ENCODE results near the gene EREG.
"Not testable (repeated sequence)": the region's sequence is repeated elsewhere in the genome, so short reads cannot be mapped to it uniquely, and the experiment has no call there.

The EREG gene

GRCh38 chr4:74334636-74335035 is 30.3 kb upstream of the EREG start:
- no peak overlapping the region for H3K4me3 ChIP-seq (ENCODE audit: low read depth, low read length)
- no peak for DNase-seq
- no peaks in the 10 kb centered on the region for H3K36me3 ChIP-seq
- H3K9me3 ChIP-seq (ENCODE audit: severe bottlenecking) = no peaks in the 10 kb centered on the region
- H3K27me3 ChIP-seq (ENCODE audit: insufficient read depth, low read depth, severe bottlenecking) = no peaks in the 10 kb centered on the region
- no peak for TF ChIP-seq CTCF (IDR thresholded peaks at IDR 0.05; ENCODE audit: low read depth, low read length)
- no peak overlapping the region for H3K27ac ChIP-seq

GRCh38 chr4:74335341-74336021 is 29.5 kb upstream of the EREG start:
- no peak overlapping the region for H3K4me3 ChIP-seq (ENCODE audit: low read depth, low read length)
- H3K27me3 ChIP-seq (ENCODE audit: insufficient read depth, low read depth, severe bottlenecking) = no peaks in the 10 kb centered on the region
- no peak for DNase-seq
- no peak for TF ChIP-seq CTCF (IDR thresholded peaks at IDR 0.05; ENCODE audit: low read depth, low read length)
- H3K27ac ChIP-seq = no peak overlapping the region
- no peaks in the 10 kb centered on the region for H3K9me3 ChIP-seq (ENCODE audit: severe bottlenecking)
- H3K36me3 ChIP-seq = no peaks in the 10 kb centered on the region

GRCh38 chr4:74338792-74339333 is 26.1 kb upstream of the EREG start:
- no peak overlapping the region for H3K27ac ChIP-seq
- no peak for DNase-seq
- no peaks in the 10 kb centered on the region for H3K36me3 ChIP-seq
- no peak overlapping the region for H3K4me3 ChIP-seq (ENCODE audit: low read depth, low read length)
- H3K9me3 ChIP-seq (ENCODE audit: severe bottlenecking) = no peaks in the 10 kb centered on the region
- no peaks in the 10 kb centered on the region for H3K27me3 ChIP-seq (ENCODE audit: insufficient read depth, low read depth, severe bottlenecking)
- TF ChIP-seq CTCF (IDR thresholded peaks at IDR 0.05; ENCODE audit: low read depth, low read length) = no peak

GRCh38 chr4:74339501-74339900 is 25.4 kb upstream of the EREG start:
- no peaks in the 10 kb centered on the region for H3K27me3 ChIP-seq (ENCODE audit: insufficient read depth, low read depth, severe bottlenecking)
- no peak for TF ChIP-seq CTCF (IDR thresholded peaks at IDR 0.05; ENCODE audit: low read depth, low read length)
- no peak for DNase-seq

GRCh38 chr4:74340421-74340820 is 24.5 kb upstream of the EREG start:
- not testable (repeated sequence) for H3K27me3 ChIP-seq (ENCODE audit: insufficient read depth, low read depth, severe bottlenecking); H3K36me3 ChIP-seq; H3K4me3 ChIP-seq (ENCODE audit: low read depth, low read length); H3K9me3 ChIP-seq (ENCODE audit: severe bottlenecking); DNase-seq; H3K27ac ChIP-seq

More at GRCh38 chr4:74339501-74339900, 25.4 kb upstream of the EREG start:
- H3K4me3 ChIP-seq (ENCODE audit: low read depth, low read length) = no peak overlapping the region
- no peaks in the 10 kb centered on the region for H3K9me3 ChIP-seq (ENCODE audit: severe bottlenecking)
- H3K36me3 ChIP-seq = no peaks in the 10 kb centered on the region
- H3K27ac ChIP-seq = no peak overlapping the region

- Histone ChIP-seq H3K27ac (no peak overlapping the region), H3K9me3 (ENCODE audit: severe bottlenecking) (no peaks in the 10 kb centered on the region), H3K4me3 (ENCODE audit: low read depth, low read length) (no peak overlapping the region), H3K36me3 (no peaks in the 10 kb centered on the region), H3K27me3 (ENCODE audit: insufficient read depth, low read depth, severe bottlenecking) (no peaks in the 10 kb centered on the region)
- TF ChIP-seq CTCF (IDR thresholded peaks at IDR 0.05; ENCODE audit: low read depth, low read length) = no peak
- DNase-seq = no peak
Measured at GRCh38 chr4:74344031-74344430, 20.9 kb upstream of the EREG start.
